ACHN (cell line): ENCODE measurements around the gene MICB.
"Not testable (repeated sequence)": the region's sequence is repeated elsewhere in the genome, so short reads cannot be mapped to it uniquely, and the experiment has no call there.

Source experiments
- DNase-seq: peaks from one replicate; pipeline ENCODE4 v3.0.0-alpha.2; 2015
- in situ Hi-C: cut with HindIII; loops from 2 replicates; pipeline ENCODE4 v1.10.0; 2017; ENCODE audit warnings: low sequenced_read_pairs, low pct_ligation_motif_present, low pct_unique_long_range_greater_than_20kb

The MICB gene

DNA sequence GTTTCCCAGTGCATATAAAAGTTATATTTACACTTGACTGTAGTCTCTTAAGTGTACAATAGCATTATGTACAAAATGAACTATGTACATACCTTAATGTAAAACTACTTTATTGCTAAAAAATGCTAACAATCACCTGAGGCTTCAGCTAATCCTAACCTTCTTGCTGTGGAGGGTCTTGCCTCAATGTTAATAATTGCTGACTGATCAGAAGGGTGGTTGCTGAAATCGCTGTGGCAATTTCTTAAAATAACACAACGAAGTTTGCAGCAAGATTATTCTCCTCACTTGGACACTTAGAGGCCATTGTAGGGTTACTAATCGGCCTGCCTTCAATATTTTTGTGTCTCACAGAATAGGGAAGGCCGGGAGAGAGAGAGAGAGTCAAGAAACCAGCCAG lies 24.7 kb upstream of the MICB start:
- in situ Hi-C loops: no loop called here
- no peak for DNase-seq

DNA sequence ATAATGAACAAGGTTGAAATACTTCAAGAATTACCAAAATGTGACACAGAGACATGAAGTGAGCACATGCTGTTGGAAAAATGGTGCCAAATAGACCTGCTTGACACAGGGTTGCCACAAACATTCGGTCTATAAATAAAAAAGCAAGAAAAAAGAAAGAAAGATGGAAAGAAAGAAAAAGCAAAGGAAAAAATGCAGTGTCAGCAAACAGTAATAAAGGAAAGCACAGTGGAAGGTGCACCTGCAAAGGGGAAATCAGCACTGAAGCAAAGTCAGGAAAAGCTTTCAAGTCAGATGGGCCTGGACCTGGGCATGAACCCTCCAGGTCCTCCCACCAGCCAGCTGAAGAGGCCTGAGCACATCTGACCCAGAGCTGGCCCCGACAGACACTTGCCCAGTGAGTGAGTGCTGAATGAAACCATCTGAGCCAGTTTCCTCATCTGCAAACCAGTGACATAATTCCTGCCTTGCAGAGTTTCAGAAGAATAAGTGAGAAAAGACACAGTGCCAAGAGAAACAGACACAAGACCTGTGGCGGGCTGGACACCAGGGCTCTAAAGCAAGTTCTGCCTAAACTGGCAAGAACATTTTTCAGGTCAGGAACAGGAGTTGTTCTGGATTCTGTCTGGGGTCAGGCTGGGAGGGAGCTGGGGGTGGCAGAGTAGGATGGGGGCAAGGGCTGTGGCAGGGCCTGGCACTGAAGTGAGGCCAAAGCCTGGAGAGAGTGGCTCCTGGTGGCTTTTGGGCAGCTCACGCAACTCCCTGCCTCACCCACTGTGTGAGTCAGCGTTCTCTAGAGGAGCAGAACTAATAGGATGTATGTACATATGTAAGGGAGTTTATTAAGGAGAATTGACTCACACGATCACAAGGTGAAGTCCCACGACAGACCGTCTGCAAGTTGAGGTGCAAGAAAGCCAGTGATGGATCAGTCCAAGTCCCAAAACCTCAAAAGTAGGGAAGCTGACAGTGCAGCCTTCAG lies 23.9 kb upstream of the MICB start:
- DNase-seq: no peak
- in situ Hi-C loops: no loop called here

DNA sequence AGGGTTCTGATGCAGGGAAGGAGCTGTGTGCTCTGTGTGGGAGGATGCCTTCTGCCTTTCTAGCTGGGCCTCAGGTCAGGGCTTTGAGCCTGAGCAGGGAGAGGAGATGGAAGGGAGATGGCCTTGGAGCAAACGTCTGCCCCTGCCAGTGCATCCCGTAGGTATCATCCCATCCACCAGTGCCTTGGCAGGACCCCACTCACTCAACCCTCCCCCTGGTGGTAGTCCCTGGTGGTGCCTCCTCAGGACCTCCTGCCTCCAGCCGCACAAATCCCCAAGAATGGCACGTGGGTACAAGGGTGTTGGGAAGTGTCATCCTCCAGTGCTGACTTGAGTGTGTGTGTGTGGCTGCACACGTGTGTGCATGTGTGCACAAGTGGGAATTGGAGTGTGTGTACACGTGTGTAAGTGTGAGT lies 23.1 kb upstream of the MICB start:
- DNase-seq: peak; percentile 14

GRCh38 chr6:31476515-31477139 lies 21.3 kb upstream of the MICB start:
- in situ Hi-C loops: no loop called here
- no peak for DNase-seq

More for the DNA sequence above, 23.1 kb upstream of the MICB start:
- in situ Hi-C loops: no loop called here

GRCh38 chr6:31477521-31477920 lies 20.4 kb upstream of the MICB start:
- in situ Hi-C loops: no loop called here
- no peak for DNase-seq

- no peak for DNase-seq
- in situ Hi-C loops: no loop called here
These were observed 19.6 kb upstream of the MICB start for GRCh38 chr6:31478186-31478950.

DNA sequence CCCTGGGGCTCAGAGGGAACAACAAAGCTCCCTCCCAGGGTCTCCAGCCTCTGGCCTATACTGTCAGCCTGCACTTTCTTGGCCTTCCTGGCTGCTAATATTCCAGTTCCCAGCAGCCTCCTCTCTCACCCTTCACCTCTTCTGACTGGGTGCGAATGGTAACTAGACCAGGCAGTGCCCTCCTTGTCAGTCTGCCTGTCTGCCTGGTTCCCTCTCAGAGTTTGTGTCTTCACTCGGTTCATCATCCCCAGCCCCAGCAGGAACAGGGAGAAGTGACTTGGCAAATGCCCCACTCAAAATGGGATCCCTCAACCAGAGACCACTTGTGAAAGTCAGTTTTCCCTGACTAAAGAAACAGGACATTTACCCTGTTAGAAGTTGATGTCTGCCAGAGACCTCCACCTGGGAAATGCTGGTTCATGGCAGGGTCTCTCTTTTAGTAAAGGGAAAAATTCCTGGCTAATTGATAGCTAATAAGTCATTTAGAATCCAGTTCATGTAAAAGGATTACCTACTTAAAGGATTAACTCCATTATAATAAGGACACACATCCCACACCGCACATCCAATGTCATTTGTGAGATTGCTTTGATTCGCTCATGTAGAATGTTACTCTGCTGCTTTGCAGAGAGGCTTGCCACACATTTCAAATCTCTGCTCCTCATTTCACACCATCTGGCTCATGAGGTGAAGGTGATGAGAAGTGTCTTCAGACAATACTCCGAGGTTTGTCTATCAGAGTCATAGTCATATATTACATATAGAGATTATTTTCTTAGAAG lies 18.6 kb upstream of the MICB start:
- DNase-seq: no peak
- in situ Hi-C loops: no loop called here

DNA sequence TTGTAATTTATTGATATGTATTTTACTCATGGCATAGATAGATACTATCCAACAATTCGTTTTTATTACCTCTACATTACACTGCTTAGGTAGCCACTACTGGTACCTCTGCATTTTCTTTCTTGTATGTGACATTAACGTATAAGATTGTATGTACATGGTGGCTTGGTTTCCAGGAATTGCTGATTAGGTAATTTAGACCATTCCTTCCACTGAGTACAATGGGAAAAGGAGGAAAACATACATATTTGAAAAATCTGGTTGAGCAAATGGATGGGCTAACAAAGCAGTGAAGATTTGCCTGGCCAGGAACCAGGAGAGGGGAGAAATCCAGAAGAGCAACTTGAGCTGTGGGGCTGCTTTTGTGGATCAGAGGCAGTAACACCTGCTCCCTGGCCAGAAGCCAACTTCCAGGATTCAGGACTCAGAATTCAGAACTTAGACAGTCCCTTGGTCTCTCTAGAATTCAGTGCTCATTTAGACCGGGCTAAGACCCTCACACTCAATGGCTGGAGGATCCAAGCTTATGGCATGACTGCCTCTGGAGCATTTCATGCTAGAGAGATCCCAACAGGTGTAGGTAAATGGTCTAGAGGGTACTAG lies 17.9 kb upstream of the MICB start:
- no peak for DNase-seq
- in situ Hi-C loops: no loop called here

DNA sequence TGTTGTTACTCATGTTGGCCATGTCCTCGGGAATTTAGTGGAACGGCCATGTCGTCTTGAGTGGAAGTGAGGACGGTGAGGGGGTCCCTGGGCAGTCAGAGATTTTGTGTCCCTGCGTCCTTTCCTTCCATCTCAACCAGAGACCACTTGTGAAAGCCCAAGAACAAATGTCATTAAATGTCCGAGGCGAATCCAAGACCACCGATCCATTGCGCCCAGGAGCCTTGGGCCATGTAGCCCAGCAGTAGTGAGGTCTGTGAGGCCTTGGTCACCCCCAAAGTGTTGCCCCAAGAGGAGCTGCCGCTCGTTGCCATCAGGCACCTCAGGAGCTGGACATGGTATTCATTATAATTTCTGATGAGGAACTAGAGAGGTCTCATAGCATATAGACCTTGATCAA lies 17.4 kb upstream of the MICB start:
- no peak for DNase-seq
- in situ Hi-C loops: no loop called here

DNA sequence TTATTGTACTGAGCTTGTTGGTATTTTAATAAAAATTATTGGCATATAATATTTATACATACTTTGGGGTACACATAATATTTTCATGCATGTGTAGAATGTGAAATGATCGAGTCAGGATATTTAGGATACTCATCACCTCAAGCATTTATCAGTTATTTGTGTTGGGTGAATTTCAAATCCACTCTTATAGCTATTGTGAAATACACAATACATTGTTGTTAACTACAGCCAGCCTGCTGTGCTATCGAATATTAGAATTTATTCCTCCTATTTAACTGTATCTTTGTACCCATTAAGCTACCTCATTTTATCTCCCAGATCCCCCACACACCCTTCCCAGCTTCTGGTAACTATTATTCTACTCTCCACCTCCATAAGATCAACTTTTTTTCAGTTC lies 14.6 kb upstream of the MICB start:
- DNase-seq: no peak
- in situ Hi-C loops: no loop called here

DNA sequence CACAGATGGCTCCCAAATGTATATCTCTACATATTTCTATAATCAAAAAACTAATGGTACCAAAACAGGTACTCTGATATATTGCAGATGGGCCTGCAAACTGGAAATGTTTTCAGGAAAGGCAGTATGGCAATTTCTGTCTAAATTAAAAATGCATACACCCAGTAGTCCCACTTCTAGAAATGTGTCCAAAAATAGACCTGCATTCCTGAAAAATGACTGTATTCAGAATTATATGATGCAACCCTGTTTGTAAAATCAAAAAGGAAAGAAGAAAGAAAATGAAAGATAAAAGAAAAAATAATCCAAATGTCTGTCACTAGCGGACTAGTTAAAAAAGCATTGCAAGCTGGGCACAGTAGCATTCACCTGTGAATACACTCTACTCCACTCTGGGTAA lies 12.9 kb upstream of the MICB start:
- no peak for DNase-seq
- in situ Hi-C loops: no loop called here

DNA sequence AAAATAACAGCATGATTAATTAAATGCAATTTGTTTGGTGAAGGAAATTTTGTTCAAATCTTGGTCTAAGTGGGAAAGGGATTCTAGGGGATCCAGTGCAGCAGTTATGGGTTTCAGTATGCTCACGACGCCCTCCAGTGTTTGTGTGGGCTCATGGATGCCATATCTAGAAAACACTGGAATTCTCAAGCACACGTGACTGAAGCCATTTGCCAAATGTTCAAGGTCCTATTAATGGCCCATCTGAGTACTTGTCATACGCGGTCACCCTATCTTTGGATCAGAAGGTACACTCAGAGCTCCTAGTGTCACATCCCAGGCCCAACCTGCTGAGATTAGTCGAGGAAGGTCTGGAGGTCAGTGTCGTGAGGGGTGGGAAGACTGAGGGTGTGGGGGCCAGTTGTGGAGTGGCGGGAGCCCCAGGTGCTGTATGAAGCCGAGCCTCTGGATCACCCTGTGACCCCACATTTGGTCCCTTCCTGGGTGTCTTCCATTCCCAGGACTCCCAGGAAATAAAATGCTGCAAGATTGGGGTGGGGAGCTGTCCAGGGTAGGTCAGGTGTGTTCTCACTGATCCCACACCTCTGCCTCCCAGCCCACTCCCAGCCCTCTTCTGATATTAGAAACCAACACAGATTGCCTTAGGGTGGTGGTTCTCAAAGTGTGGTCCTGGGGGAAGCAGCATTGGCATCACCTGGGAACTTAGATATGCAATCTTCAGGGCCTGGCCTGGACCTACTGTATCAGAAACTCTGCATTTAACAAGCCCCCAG lies 11.7 kb upstream of the MICB start:
- DNase-seq, in situ Hi-C loops: not testable (repeated sequence)

- in situ Hi-C loops, DNase-seq: not testable (repeated sequence)
These were observed 10.3 kb upstream of the MICB start for GRCh38 chr6:31487674-31488073.

DNA sequence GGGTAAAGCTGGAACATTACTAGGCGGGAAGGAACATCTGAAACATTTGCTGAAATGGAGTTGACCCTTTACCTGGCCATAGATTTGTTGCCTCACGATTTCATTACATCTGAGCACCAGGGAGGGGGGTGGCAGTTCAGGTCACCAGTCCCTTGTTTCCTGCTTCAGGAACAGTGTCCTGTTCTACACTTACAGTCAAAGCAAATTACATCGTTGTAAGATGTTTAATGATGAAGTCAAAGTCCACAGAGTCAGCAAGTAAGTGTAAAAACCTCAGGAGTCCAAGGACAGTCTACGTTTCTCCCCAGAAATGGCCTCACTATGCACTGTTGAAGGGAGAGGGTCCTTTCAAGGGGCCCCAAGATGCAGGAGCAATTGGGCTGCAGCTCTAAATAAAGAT lies 8.9 kb upstream of the MICB start:
- in situ Hi-C loops: no loop called here
- no peak for DNase-seq

DNA sequence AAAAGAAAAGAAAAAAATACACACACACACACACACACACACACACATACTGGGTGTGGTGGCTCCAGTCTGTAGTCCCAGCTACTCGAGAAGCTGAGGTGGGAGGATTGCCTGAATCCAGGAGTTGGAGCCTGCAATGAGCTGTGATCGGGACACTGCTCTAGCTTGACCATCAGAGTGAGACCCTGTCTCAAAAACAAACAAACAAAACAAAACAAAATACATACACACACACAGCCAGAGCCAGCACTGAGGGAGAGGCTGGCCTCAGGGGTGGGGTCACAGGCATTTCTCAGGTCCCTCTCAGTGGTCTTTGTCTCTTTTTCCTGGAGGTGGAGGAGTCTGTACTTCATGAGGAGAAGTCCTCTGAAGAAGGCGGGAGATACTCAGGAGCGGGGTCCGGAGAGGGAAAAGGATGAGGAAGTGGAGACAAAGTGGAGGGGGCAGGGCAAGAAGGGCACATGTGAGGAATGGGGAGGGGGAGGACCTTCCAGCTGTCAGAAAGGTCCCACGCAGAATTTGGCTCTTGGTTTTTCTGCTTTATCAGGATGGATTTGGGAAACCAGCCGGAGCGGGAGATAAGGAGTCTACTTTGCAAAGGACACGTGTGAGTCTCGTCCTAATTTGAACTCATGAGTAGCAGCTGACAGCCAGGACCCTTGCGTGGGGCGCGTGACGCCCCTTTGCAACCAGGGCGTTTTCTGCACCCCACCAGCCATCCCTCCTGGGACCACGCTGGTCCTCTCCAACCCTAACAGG lies 7.7 kb upstream of the MICB start:
- in situ Hi-C loops: no loop called here
- DNase-seq: no peak

DNA sequence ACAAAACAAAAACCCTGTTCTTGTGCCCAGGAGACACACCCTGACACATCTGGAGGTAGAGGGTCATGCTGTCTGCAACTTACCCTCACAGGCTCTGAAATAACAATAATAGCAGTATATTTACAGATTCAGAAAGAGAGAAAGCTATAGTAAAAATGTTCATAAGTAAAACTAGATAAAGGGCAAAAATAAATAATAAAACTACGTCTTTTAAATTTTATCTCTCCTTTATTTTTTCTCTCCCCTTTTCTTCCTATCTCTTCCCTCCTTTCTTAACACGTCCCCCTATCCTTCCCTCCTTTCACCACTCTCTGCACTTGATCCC lies 4.4 kb upstream of the MICB start:
- in situ Hi-C loops, DNase-seq: not testable (repeated sequence)
